SK-N-SH (cell line): ENCODE data around the gene VMP1. TPM values are rescaled to one million over a fixed set of nuclear protein-coding genes. Genes with fewer than 3 reads are reported as not detected.

Experiments used
- CTCF ChIA-PET: fragments of 300-600, 350-600 bp; formaldehyde crosslinking; extraction: SDS; loops from one replicate; lab custom pipeline; 2021; lab: Yijun Ruan, JAX
- POLR2A ChIA-PET: fragments of 350-600 bp; sonication (Branson Sonifier 250); formaldehyde crosslinking; extraction: SDS; loops from one replicate; lab custom pipeline; 2020; ENCODE audit warnings: antibody characterized with exemption, inconsistent platforms; lab: Yijun Ruan, JAX
- DNase-seq: peaks from one replicate; pipeline ENCODE4 v3.0.0; 2012
- H2AFZ ChIP-seq: fragments of 200-600 bp; sonication (generic); 2 replicates; pipeline ENCODE4 v1.8.1; 2016; ENCODE audit warnings: antibody characterized with exemption, mild to moderate bottlenecking, low read depth
- H3F3A ChIP-seq: fragments of 200-600 bp; sonication (generic); replicated peaks from 2 replicates; pipeline ENCODE3; 2016; ENCODE audit warnings: antibody characterized with exemption, mild to moderate bottlenecking; ENCODE audit not compliant: insufficient read depth
- H3K27ac ChIP-seq, 2 experiments: fragments of 200-500 bp in 1 of 2; fragments of 200-600 bp in 1 of 2; sonication (Bioruptor generic) in 1 of 2; sonication (generic), shearing (Covaris generic) in 1 of 2; 2 replicates each; pipeline versions ENCODE4 v1.5.1 to v1.6.1; 2014 to 2016; ENCODE audit warnings: low read depth in 2 of 2, inconsistent platforms in 1 of 2, low read length in 1 of 2, mild to moderate bottlenecking in 1 of 2, mixed read lengths in 1 of 2
- H3K27me3 ChIP-seq: fragments of 200-600 bp; sonication (generic), shearing (Covaris generic); 2 replicates; pipeline ENCODE4 v1.6.1; 2016; ENCODE audit warnings: mixed run types; ENCODE audit not compliant: insufficient read depth
- H3K36me3 ChIP-seq, 2 experiments: fragments of 200-500 bp in 1 of 2; fragments of 200-600 bp in 1 of 2; sonication (Bioruptor generic) in 1 of 2; sonication (generic) in 1 of 2; replicated peaks in 1 of 2; 2 replicates each; pipeline versions ENCODE3 to v1.5.1; 2014 to 2016; ENCODE audit warnings: low read length in 1 of 2, mild to moderate bottlenecking in 1 of 2; ENCODE audit not compliant: insufficient read depth in 2 of 2, control insufficient read depth in 1 of 2
- H3K4me1 ChIP-seq, 2 experiments: fragments of 200-500 bp in 1 of 2; fragments of 200-600 bp in 1 of 2; sonication (Bioruptor generic) in 1 of 2; sonication (generic), shearing (Covaris generic) in 1 of 2; 2 replicates each; pipeline versions ENCODE4 v1.5.1 to v1.6.1; 2014 to 2016; ENCODE audit warnings: low read depth in 1 of 2, low read length in 1 of 2, mixed run types in 1 of 2; ENCODE audit not compliant: insufficient read depth in 2 of 2, control insufficient read depth in 1 of 2
- H3K4me2 ChIP-seq: fragments of 200-600 bp; sonication (generic), shearing (Covaris generic); 2 replicates; pipeline ENCODE4 v1.6.1; 2017; ENCODE audit warnings: mixed run types
- H3K4me3 ChIP-seq, 2 experiments: fragments of 200-500 bp in 1 of 2; fragments of 200-600 bp in 1 of 2; sonication (Bioruptor generic) in 1 of 2; sonication (generic), shearing (Covaris generic) in 1 of 2; 2 replicates each; pipeline versions ENCODE4 v1.5.1 to v1.8.1; 2014 to 2016; ENCODE audit warnings: low read depth in 2 of 2, inconsistent platforms in 1 of 2, low read length in 1 of 2, mild to moderate bottlenecking in 1 of 2, mixed read lengths in 1 of 2, moderate library complexity in 1 of 2
- H3K79me2 ChIP-seq: fragments of 200-600 bp; sonication (generic); 2 replicates; pipeline ENCODE4 v1.8.1; 2017; ENCODE audit warnings: mild to moderate bottlenecking; ENCODE audit not compliant: insufficient read depth
- H3K9ac ChIP-seq: fragments of 200-600 bp; sonication (generic); 2 replicates; pipeline ENCODE4 v1.6.1; 2017; ENCODE audit warnings: mixed run types
- H3K9me2 ChIP-seq: fragments of 200-600 bp; sonication (generic); 2 replicates; pipeline ENCODE4 v1.6.1; 2017; ENCODE audit warnings: mixed run types
- H3K9me3 ChIP-seq: fragments of 200-600 bp; sonication (generic); 2 replicates; pipeline ENCODE4 v1.6.1; 2017; ENCODE audit warnings: mixed run types, mild to moderate bottlenecking, moderate library complexity
- H4K20me1 ChIP-seq: fragments of 200-600 bp; sonication (generic); 2 replicates; pipeline ENCODE4 v1.6.1; 2017; ENCODE audit warnings: mild to moderate bottlenecking, mixed run types; ENCODE audit not compliant: insufficient read depth
- EP300 ChIP-seq, 2 experiments: IDR thresholded peaks; 2 replicates each; pipeline versions ENCODE4 v1.4.0 to v1.6.1; 2012; ENCODE audit warnings: borderline replicate concordance in 1 of 2, low read depth in 1 of 2, low read length in 1 of 2
- FOSL2 ChIP-seq: IDR thresholded peaks from 2 replicates; pipeline ENCODE4 v1.4.0; 2012; ENCODE audit warnings: low read depth, mild to moderate bottlenecking, moderate library complexity, borderline replicate concordance
- FOXJ3 ChIP-seq: sonication (generic); formaldehyde crosslinking; IDR thresholded peaks from 2 replicates; pipeline ENCODE4 v1.5.1; 2020; ENCODE audit warnings: mild to moderate bottlenecking, missing genetic modification reagents
- GATA2 ChIP-seq: sonication (generic); formaldehyde crosslinking; IDR thresholded peaks from 2 replicates; pipeline ENCODE4 v1.5.0; 2020; ENCODE audit warnings: mild to moderate bottlenecking, missing genetic modification reagents
- JUND ChIP-seq: IDR thresholded peaks from 2 replicates; pipeline ENCODE4 v1.4.0; 2012
- MXI1 ChIP-seq: IDR thresholded peaks from 2 replicates; pipeline ENCODE4 v1.6.1; 2012; ENCODE audit warnings: mild to moderate bottlenecking, low read depth, low read length, improper control_type of control experiment
- NFIC ChIP-seq: IDR thresholded peaks from 2 replicates; pipeline ENCODE4 v1.4.0; 2012; ENCODE audit warnings: borderline replicate concordance
- POLR2AphosphoS5 ChIP-seq: IDR thresholded peaks from 2 replicates; pipeline ENCODE4 v1.6.1; 2012; ENCODE audit warnings: low read depth, low read length
- RAD21 ChIP-seq: IDR thresholded peaks from 2 replicates; pipeline ENCODE4 v1.6.1; 2012; ENCODE audit warnings: mild to moderate bottlenecking, low read length
- RFX5 ChIP-seq: IDR thresholded peaks from 2 replicates; pipeline ENCODE4 v1.6.1; 2012; ENCODE audit warnings: mild to moderate bottlenecking, improper control_type of control experiment, low read length
- TAF1 ChIP-seq: IDR thresholded peaks from 2 replicates; pipeline ENCODE4 v1.6.1; 2012; ENCODE audit warnings: low read depth, mild to moderate bottlenecking, low read length, moderate library complexity, borderline replicate concordance
- TCF12 ChIP-seq: IDR thresholded peaks from 2 replicates; pipeline ENCODE4 v1.4.0; 2012
- YY1 ChIP-seq: IDR thresholded peaks from 2 replicates; pipeline ENCODE4 v1.4.0; 2012; ENCODE audit warnings: low read depth, mild to moderate bottlenecking
- WGBS: methylation state at CpG from one replicate; pipeline ENCODE4 v1.1.6; 2017; ENCODE audit warnings: low lambda C conversion rate; 5-methylcytosine and 5-hydroxymethylcytosine counted together
- polyA plus RNA-seq, 3 experiments: library from polyadenylated mRNA; depleted of rRNA; stranded (reverse); fragments of >200 nt; gene quantifications; 2 replicates each; pipeline ENCODE4 v1.2.3, GENCODE V29; 2012
- TF ChIP-seq, protein P1 (sequence below): IDR thresholded peaks from 2 replicates; pipeline ENCODE4 v1.4.0; 2012; ENCODE audit warnings: low read depth, borderline replicate concordance
- TF ChIP-seq, protein P2 (sequence below): fragments of 150-350 bp; IDR thresholded peaks from 2 replicates; pipeline ENCODE4 v1.6.1; 2017; ENCODE audit warnings: antibody characterized with exemption, low read length, low read depth, borderline replicate concordance

VMP1 gene
- polyA plus RNA-seq, 1 of the 3 experiments (the other 2 are of a cell fraction): 169 TPM

DNA sequence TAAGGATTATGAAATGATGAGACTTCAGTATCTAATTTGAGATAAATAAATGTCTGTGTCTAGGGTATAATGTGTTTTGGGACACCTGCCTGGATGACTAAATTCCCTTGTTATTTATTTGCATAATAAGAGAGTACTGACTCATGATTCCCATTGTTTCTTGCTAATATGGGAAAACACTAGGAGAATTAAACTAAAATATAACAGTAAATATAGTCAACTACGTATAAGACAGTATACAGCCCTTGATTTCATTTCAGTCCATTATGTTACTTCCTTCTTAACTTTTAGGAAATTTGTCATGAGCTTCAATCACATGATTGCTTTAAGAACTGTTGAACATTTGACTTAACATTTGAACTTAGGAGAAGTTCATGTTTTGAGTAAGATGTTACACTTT lies 62.4 kb downstream of the VMP1 start:
- Histone ChIP-seq H4K20me1 (no peaks in the 10 kb centered on the region), H3K79me2 (peaks cover 58% of the 10 kb centered on the region), H3K9ac (no peak overlapping the region; the same call in 1 of the 2 replicates), H3F3A (peaks cover 60% of the 10 kb centered on the region), H3K4me3 (no peak overlapping the region), H3K27me3 (no peaks in the 10 kb centered on the region), H3K36me3 (peaks cover 10 to 43% of the 10 kb centered on the region in 2 experiments), H3K4me1 (peaks cover 0 to 31% of the 10 kb centered on the region in 2 experiments; a peak in 2 of 4 replicates), H3K9me2 (no peaks in the 10 kb centered on the region), H3K27ac (peak overlapping the region in 1 of 2 experiments; percentile 76; a peak in 2 of 4 replicates), H3K9me3 (no peaks in the 10 kb centered on the region), H3K4me2 (0 out of 2 replicates have a peak overlapping the region, but pooled peaks have one; percentile 2), H2AFZ (peak overlapping the region; percentile 2; the same call in 1 of the 2 replicates)
- no peak for DNase-seq
- WGBS: 42% methylated on average over 1 of the region's 1 CpG
- TF ChIP-seq TCF12 (no peak), FOSL2 (peak; percentile 34; the same call in 1 of the 2 replicates), RAD21 (no peak), EP300 (IDR thresholded peaks at IDR 0.05; ENCODE audit: borderline replicate concordance in 1 of 2, low read depth in 1 of 2, low read length in 1 of 2) (no peak), MXI1 (no peak), JUND (peak; percentile 24; the same call in 1 of the 2 replicates), RFX5 (no peak), GATA2 (CRISPR knock-in tag) (no peak)
- TF ChIP-seq, protein P1, sequence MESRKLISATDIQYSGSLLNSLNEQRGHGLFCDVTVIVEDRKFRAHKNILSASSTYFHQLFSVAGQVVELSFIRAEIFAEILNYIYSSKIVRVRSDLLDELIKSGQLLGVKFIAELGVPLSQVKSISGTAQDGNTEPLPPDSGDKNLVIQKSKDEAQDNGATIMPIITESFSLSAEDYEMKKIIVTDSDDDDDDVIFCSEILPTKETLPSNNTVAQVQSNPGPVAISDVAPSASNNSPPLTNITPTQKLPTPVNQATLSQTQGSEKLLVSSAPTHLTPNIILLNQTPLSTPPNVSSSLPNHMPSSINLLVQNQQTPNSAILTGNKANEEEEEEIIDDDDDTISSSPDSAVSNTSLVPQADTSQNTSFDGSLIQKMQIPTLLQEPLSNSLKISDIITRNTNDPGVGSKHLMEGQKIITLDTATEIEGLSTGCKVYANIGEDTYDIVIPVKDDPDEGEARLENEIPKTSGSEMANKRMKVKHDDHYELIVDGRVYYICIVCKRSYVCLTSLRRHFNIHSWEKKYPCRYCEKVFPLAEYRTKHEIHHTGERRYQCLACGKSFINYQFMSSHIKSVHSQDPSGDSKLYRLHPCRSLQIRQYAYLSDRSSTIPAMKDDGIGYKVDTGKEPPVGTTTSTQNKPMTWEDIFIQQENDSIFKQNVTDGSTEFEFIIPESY: no peak
- ChIA-PET POLR2A (no interaction called here), CTCF (interaction anchor here (1.0 to 3.4 kb wide), 6 partner anchors 13 to 89 kb away, joined by 3 to 10 read pairs (median 4); no protein-coding TSS in a partner anchor)

DNA sequence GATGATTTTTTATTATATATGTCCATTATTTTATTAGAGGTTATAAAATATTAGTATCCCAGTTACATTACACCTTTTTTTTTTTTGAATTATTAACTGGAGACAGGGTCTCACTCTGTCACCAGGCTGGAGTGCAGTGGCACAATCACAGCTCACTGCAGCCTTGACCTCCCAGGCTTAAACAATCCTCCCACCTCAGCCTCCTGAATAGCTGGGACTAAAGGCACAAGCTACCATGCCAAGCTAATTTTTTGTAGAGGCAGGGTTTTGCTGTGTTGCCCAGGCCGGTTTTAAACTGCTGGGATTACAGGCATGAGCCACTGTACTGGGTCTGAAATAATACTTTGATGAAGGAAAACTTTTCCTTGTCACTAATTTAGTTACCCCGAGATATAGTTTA lies 63.6 kb downstream of the VMP1 start:
- H3K4me1 ChIP-seq: peaks cover 0 to 28% of the 10 kb centered on the region in 2 experiments; a peak in 2 of 4 replicates
- H4K20me1 ChIP-seq: no peaks in the 10 kb centered on the region
- H3F3A ChIP-seq: peaks cover 53% of the 10 kb centered on the region
- no peak for DNase-seq
- CTCF ChIA-PET: interaction anchor here (1.4 to 3.4 kb wide), 4 partner anchors 12 to 143 kb away, joined by 3 to 9 read pairs (median 7); no protein-coding TSS in a partner anchor
- H3K27me3 ChIP-seq: no peaks in the 10 kb centered on the region
- H2AFZ ChIP-seq: no peak overlapping the region
- no peak overlapping the region for H3K9ac ChIP-seq
- H3K36me3 ChIP-seq: peaks cover 8 to 44% of the 10 kb centered on the region in 2 experiments
- WGBS: 94% methylated on average over 2 of the region's 2 CpGs
- POLR2A ChIA-PET: no interaction called here
- H3K9me2 ChIP-seq: no peaks in the 10 kb centered on the region
- no peak overlapping the region for H3K4me3 ChIP-seq
- no peaks in the 10 kb centered on the region for H3K9me3 ChIP-seq
- H3K27ac ChIP-seq: no peak overlapping the region
- H3K4me2 ChIP-seq: no peak overlapping the region
- peaks cover 49% of the 10 kb centered on the region for H3K79me2 ChIP-seq
- TF ChIP-seq POLR2AphosphoS5 (no peak), NFIC (no peak), FOXJ3 (CRISPR knock-in tag) (no peak), TAF1 (no peak), YY1 (no peak), RFX5 (no peak)
- TF ChIP-seq, protein P2, sequence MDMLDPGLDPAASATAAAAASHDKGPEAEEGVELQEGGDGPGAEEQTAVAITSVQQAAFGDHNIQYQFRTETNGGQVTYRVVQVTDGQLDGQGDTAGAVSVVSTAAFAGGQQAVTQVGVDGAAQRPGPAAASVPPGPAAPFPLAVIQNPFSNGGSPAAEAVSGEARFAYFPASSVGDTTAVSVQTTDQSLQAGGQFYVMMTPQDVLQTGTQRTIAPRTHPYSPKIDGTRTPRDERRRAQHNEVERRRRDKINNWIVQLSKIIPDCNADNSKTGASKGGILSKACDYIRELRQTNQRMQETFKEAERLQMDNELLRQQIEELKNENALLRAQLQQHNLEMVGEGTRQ: no peak
